ENCODE data around the gene PHAF1.
"Not testable (repeated sequence)": the region's sequence is repeated elsewhere in the genome, so short reads cannot be mapped to it uniquely, and the experiment has no call there.

PHAF1 gene

GRCh38 chr16:67105246-67105645 lies 4.5 kb upstream of the PHAF1 start:
- no peak for DNase-seq (ENCODE audit: low spot score)

GRCh38 chr16:67105881-67106280 lies 3.9 kb upstream of the PHAF1 start:
- no peak for DNase-seq (ENCODE audit: low spot score)

GRCh38 chr16:67108489-67108888 lies 1.3 kb upstream of the PHAF1 start:
- DNase-seq (ENCODE audit: low spot score): no peak

GRCh38 chr16:67108931-67109406 lies 772 bp upstream of the PHAF1 start:
- no peak for DNase-seq (ENCODE audit: low spot score)

GRCh38 chr16:67111951-67112444 lies 2.3 kb downstream of the PHAF1 start:
- no peak for DNase-seq (ENCODE audit: low spot score)

GRCh38 chr16:67112591-67113399 lies 3.1 kb downstream of the PHAF1 start:
- DNase-seq (ENCODE audit: low spot score): no peak

GRCh38 chr16:67114793-67115192 lies 5.1 kb downstream of the PHAF1 start:
- no peak for DNase-seq (ENCODE audit: low spot score)

- DNase-seq (ENCODE audit: low spot score): no peak
Observed at GRCh38 chr16:67115639-67116038, 5.9 kb downstream of the PHAF1 start.

- peak; percentile 79 for DNase-seq (ENCODE audit: low spot score)
Observed at GRCh38 chr16:67116388-67117311, 6.9 kb downstream of the PHAF1 start.

GRCh38 chr16:67117716-67118115 lies 8.0 kb downstream of the PHAF1 start:
- no peak for DNase-seq (ENCODE audit: low spot score)

GRCh38 chr16:67120025-67120424 lies 10.3 kb downstream of the PHAF1 start:
- no peak for DNase-seq (ENCODE audit: low spot score)

GRCh38 chr16:67122799-67123198 lies 13.1 kb downstream of the PHAF1 start:
- not testable (repeated sequence) for DNase-seq (ENCODE audit: low spot score)

- DNase-seq (ENCODE audit: low spot score): no peak
Observed at GRCh38 chr16:67128417-67128816, 18.7 kb downstream of the PHAF1 start.

GRCh38 chr16:67128887-67129286 lies 19.1 kb downstream of the PHAF1 start:
- DNase-seq (ENCODE audit: low spot score): no peak

- peak; percentile 76 for DNase-seq (ENCODE audit: low spot score)
Observed at GRCh38 chr16:67129422-67129821, 19.7 kb downstream of the PHAF1 start.

- no peak for DNase-seq (ENCODE audit: low spot score)
Observed at GRCh38 chr16:67137605-67138004, 27.9 kb downstream of the PHAF1 start.

GRCh38 chr16:67141391-67141790 lies 31.6 kb downstream of the PHAF1 start:
- DNase-seq (ENCODE audit: low spot score): no peak

- DNase-seq (ENCODE audit: low spot score): no peak
Observed at GRCh38 chr16:67142342-67142741, 32.6 kb downstream of the PHAF1 start.

- DNase-seq (ENCODE audit: low spot score): no peak
Observed at GRCh38 chr16:67144943-67145342, 35.2 kb downstream of the PHAF1 start.

GRCh38 chr16:67145746-67146145 lies 36.0 kb downstream of the PHAF1 start:
- DNase-seq (ENCODE audit: low spot score): no peak

- DNase-seq (ENCODE audit: low spot score): peak; percentile 47
Observed at GRCh38 chr16:67146523-67147357, 37.0 kb downstream of the PHAF1 start.
